ENCODE measurements around the gene TMEM178B. TPM values are rescaled to one million over a fixed set of nuclear protein-coding genes. Genes with fewer than 3 reads are reported as not detected.
A peak's percentile ranks its signal among the peaks of the same experiment; 100 is the strongest.
"Not testable (repeated sequence)": the region's sequence is repeated elsewhere in the genome, so short reads cannot be mapped to it uniquely, and the experiment has no call there.

Gene TMEM178B
- total RNA-seq, 1 donor from 2014 or later = 0.52 TPM

- Histone ChIP-seq H3K9me3 (ENCODE audit: control insufficient read depth in 3 of 3, low read length in 3 of 3) (no peaks in the 10 kb centered on the region), H3K27me3 (ENCODE audit: control insufficient read depth in 3 of 3, insufficient read depth in 3 of 3, low read length in 3 of 3) (no peaks in the 10 kb centered on the region), H3K4me3 (ENCODE audit: low read length in 3 of 3) (no peak overlapping the region), H3K9ac (ENCODE audit: low read depth in 1 of 3, low read length in 3 of 3) (no peak overlapping the region), H3K4me1 (ENCODE audit: control insufficient read depth in 3 of 3, insufficient read depth in 3 of 3, low read length in 3 of 3) (no peaks in the 10 kb centered on the region), H3K27ac (ENCODE audit: low read depth, low read length) (no peak overlapping the region), H3K36me3 (ENCODE audit: control insufficient read depth in 3 of 3, insufficient read depth in 3 of 3, low read length in 3 of 3) (no peaks in the 10 kb centered on the region)
Measured at GRCh38 chr7:141045126-141045841, 28.6 kb upstream of the TMEM178B start.

GRCh38 chr7:141045842-141046620, 27.8 kb upstream of the TMEM178B start:
- Histone ChIP-seq H3K9me3 (ENCODE audit: control insufficient read depth in 3 of 3, low read length in 3 of 3) (no peaks in the 10 kb centered on the region), H3K27me3 (ENCODE audit: control insufficient read depth in 3 of 3, insufficient read depth in 3 of 3, low read length in 3 of 3) (no peaks in the 10 kb centered on the region), H3K36me3 (ENCODE audit: control insufficient read depth in 3 of 3, insufficient read depth in 3 of 3, low read length in 3 of 3) (no peaks in the 10 kb centered on the region), H3K4me1 (ENCODE audit: control insufficient read depth in 3 of 3, insufficient read depth in 3 of 3, low read length in 3 of 3) (no peaks in the 10 kb centered on the region), H3K4me3 (ENCODE audit: low read length in 3 of 3) (no peak overlapping the region), H3K27ac (ENCODE audit: low read depth, low read length) (no peak overlapping the region), H3K9ac (ENCODE audit: low read depth in 1 of 3, low read length in 3 of 3) (no peak overlapping the region)

- no peak overlapping the region for H3K27ac ChIP-seq (ENCODE audit: low read depth, low read length)
- peaks cover 0 to 4% (median 0%) of the 10 kb centered on the region in 3 donors for H3K9me3 ChIP-seq (ENCODE audit: control insufficient read depth in 3 of 3, low read length in 3 of 3)
- no peaks in the 10 kb centered on the region for H3K4me1 ChIP-seq (ENCODE audit: control insufficient read depth in 3 of 3, insufficient read depth in 3 of 3, low read length in 3 of 3)
- no peaks in the 10 kb centered on the region for H3K27me3 ChIP-seq (ENCODE audit: control insufficient read depth in 3 of 3, insufficient read depth in 3 of 3, low read length in 3 of 3)
- no peaks in the 10 kb centered on the region for H3K36me3 ChIP-seq (ENCODE audit: control insufficient read depth in 3 of 3, insufficient read depth in 3 of 3, low read length in 3 of 3)
- H3K9ac ChIP-seq (ENCODE audit: low read depth in 1 of 3, low read length in 3 of 3) = no peak overlapping the region
- H3K4me3 ChIP-seq (ENCODE audit: low read length in 3 of 3) = no peak overlapping the region
Measured at GRCh38 chr7:141053626-141054025, 20.2 kb upstream of the TMEM178B start.

- no peak overlapping the region for H3K27ac ChIP-seq (ENCODE audit: low read depth, low read length)
- no peaks in the 10 kb centered on the region for H3K36me3 ChIP-seq (ENCODE audit: control insufficient read depth in 3 of 3, insufficient read depth in 3 of 3, low read length in 3 of 3)
- no peak overlapping the region for H3K9ac ChIP-seq (ENCODE audit: low read depth in 1 of 3, low read length in 3 of 3)
- no peaks in the 10 kb centered on the region for H3K27me3 ChIP-seq (ENCODE audit: control insufficient read depth in 3 of 3, insufficient read depth in 3 of 3, low read length in 3 of 3)
- H3K4me1 ChIP-seq (ENCODE audit: control insufficient read depth in 3 of 3, insufficient read depth in 3 of 3, low read length in 3 of 3) = no peaks in the 10 kb centered on the region
- peaks cover 0 to 4% (median 0%) of the 10 kb centered on the region in 3 donors for H3K9me3 ChIP-seq (ENCODE audit: control insufficient read depth in 3 of 3, low read length in 3 of 3)
- H3K4me3 ChIP-seq (ENCODE audit: low read length in 3 of 3) = no peak overlapping the region
Measured at GRCh38 chr7:141055146-141055545, 18.7 kb upstream of the TMEM178B start.

- no peak overlapping the region for H3K4me3 ChIP-seq (ENCODE audit: low read length in 3 of 3)
- H3K27me3 ChIP-seq (ENCODE audit: control insufficient read depth in 3 of 3, insufficient read depth in 3 of 3, low read length in 3 of 3) = no peaks in the 10 kb centered on the region
- no peaks in the 10 kb centered on the region for H3K4me1 ChIP-seq (ENCODE audit: control insufficient read depth in 3 of 3, insufficient read depth in 3 of 3, low read length in 3 of 3)
- peaks cover 0 to 4% (median 0%) of the 10 kb centered on the region in 3 donors for H3K9me3 ChIP-seq (ENCODE audit: control insufficient read depth in 3 of 3, low read length in 3 of 3)
- no peak overlapping the region for H3K9ac ChIP-seq (ENCODE audit: low read depth in 1 of 3, low read length in 3 of 3)
- no peak overlapping the region for H3K27ac ChIP-seq (ENCODE audit: low read depth, low read length)
- H3K36me3 ChIP-seq (ENCODE audit: control insufficient read depth in 3 of 3, insufficient read depth in 3 of 3, low read length in 3 of 3) = no peaks in the 10 kb centered on the region
Measured at GRCh38 chr7:141057788-141058187, 16.1 kb upstream of the TMEM178B start.

GRCh38 chr7:141067856-141068255, 6.0 kb upstream of the TMEM178B start:
- H3K9me3 ChIP-seq (ENCODE audit: control insufficient read depth in 3 of 3, low read length in 3 of 3) = not testable (repeated sequence)

GRCh38 chr7:141071260-141071854, 2.5 kb upstream of the TMEM178B start:
- no peaks in the 10 kb centered on the region for H3K36me3 ChIP-seq (ENCODE audit: control insufficient read depth in 3 of 3, insufficient read depth in 3 of 3, low read length in 3 of 3)
- H3K9me3 ChIP-seq (ENCODE audit: control insufficient read depth in 3 of 3, low read length in 3 of 3) = no peaks in the 10 kb centered on the region
- no peak overlapping the region for H3K27ac ChIP-seq (ENCODE audit: low read depth, low read length)
- peak overlapping the region; percentile 69 to 81 (median 78) for H3K9ac ChIP-seq (ENCODE audit: low read depth in 1 of 3, low read length in 3 of 3)
- H3K4me1 ChIP-seq (ENCODE audit: control insufficient read depth in 3 of 3, insufficient read depth in 3 of 3, low read length in 3 of 3) = peaks cover 19 to 35% (median 20%) of the 10 kb centered on the region in 3 donors
- H3K4me3 ChIP-seq (ENCODE audit: low read length in 3 of 3) = peak overlapping the region; percentile 63 to 80 (median 74)
- H3K27me3 ChIP-seq (ENCODE audit: control insufficient read depth in 3 of 3, insufficient read depth in 3 of 3, low read length in 3 of 3) = peaks cover 0 to 5% (median 0%) of the 10 kb centered on the region in 3 donors

More at GRCh38 chr7:141067856-141068255, 6.0 kb upstream of the TMEM178B start:
- H3K27ac ChIP-seq (ENCODE audit: low read depth, low read length); H3K36me3 ChIP-seq (ENCODE audit: control insufficient read depth in 3 of 3, insufficient read depth in 3 of 3, low read length in 3 of 3); H3K27me3 ChIP-seq (ENCODE audit: control insufficient read depth in 3 of 3, insufficient read depth in 3 of 3, low read length in 3 of 3); H3K4me3 ChIP-seq (ENCODE audit: low read length in 3 of 3); H3K9ac ChIP-seq (ENCODE audit: low read depth in 1 of 3, low read length in 3 of 3): not testable (repeated sequence)
- H3K4me1 ChIP-seq (ENCODE audit: control insufficient read depth in 3 of 3, insufficient read depth in 3 of 3, low read length in 3 of 3) = peaks cover 5 to 14% (median 13%) of the 10 kb centered on the region in 3 donors

GRCh38 chr7:141071855-141072547, 1.9 kb upstream of the TMEM178B start:
- H3K36me3 ChIP-seq (ENCODE audit: control insufficient read depth in 3 of 3, insufficient read depth in 3 of 3, low read length in 3 of 3) = no peaks in the 10 kb centered on the region
- H3K4me3 ChIP-seq (ENCODE audit: low read length in 3 of 3) = peak overlapping the region; percentile 63 to 80 (median 74)
- H3K9ac ChIP-seq (ENCODE audit: low read depth in 1 of 3, low read length in 3 of 3) = peak overlapping the region; percentile 69 to 81 (median 78)
- H3K9me3 ChIP-seq (ENCODE audit: control insufficient read depth in 3 of 3, low read length in 3 of 3) = no peaks in the 10 kb centered on the region
- peaks cover 0 to 5% (median 0%) of the 10 kb centered on the region in 3 donors for H3K27me3 ChIP-seq (ENCODE audit: control insufficient read depth in 3 of 3, insufficient read depth in 3 of 3, low read length in 3 of 3)
- no peak overlapping the region for H3K27ac ChIP-seq (ENCODE audit: low read depth, low read length)
- peaks cover 19 to 39% (median 20%) of the 10 kb centered on the region in 3 donors for H3K4me1 ChIP-seq (ENCODE audit: control insufficient read depth in 3 of 3, insufficient read depth in 3 of 3, low read length in 3 of 3)

GRCh38 chr7:141072548-141073172, 1.2 kb upstream of the TMEM178B start:
- peak overlapping the region in 2 of 3 donors; percentile 78 to 81 for H3K9ac ChIP-seq (ENCODE audit: low read depth in 1 of 3, low read length in 3 of 3)
- peaks cover 0 to 5% (median 0%) of the 10 kb centered on the region in 3 donors for H3K27me3 ChIP-seq (ENCODE audit: control insufficient read depth in 3 of 3, insufficient read depth in 3 of 3, low read length in 3 of 3)
- H3K36me3 ChIP-seq (ENCODE audit: control insufficient read depth in 3 of 3, insufficient read depth in 3 of 3, low read length in 3 of 3) = no peaks in the 10 kb centered on the region
- H3K4me1 ChIP-seq (ENCODE audit: control insufficient read depth in 3 of 3, insufficient read depth in 3 of 3, low read length in 3 of 3) = peaks cover 19 to 39% (median 20%) of the 10 kb centered on the region in 3 donors
- H3K4me3 ChIP-seq (ENCODE audit: low read length in 3 of 3) = peak overlapping the region; percentile 63 to 80 (median 74)
- no peaks in the 10 kb centered on the region for H3K9me3 ChIP-seq (ENCODE audit: control insufficient read depth in 3 of 3, low read length in 3 of 3)
- H3K27ac ChIP-seq (ENCODE audit: low read depth, low read length) = no peak overlapping the region
